Measurements from ENCODE around the gene PLCB1.

PLCB1 gene

GRCh38 chr20:8646033-8646441, 514.0 kb downstream of the PLCB1 start:
- DNase-seq (ENCODE audit: low spot score) = no peak

- no peak for DNase-seq (ENCODE audit: low spot score)
These were observed 514.6 kb downstream of the PLCB1 start for GRCh38 chr20:8646716-8647115.

GRCh38 chr20:8647961-8648441, 515.9 kb downstream of the PLCB1 start:
- DNase-seq (ENCODE audit: low spot score) = peak; percentile 87

- DNase-seq (ENCODE audit: low spot score) = no peak
These were observed 516.4 kb downstream of the PLCB1 start for GRCh38 chr20:8648466-8648865.

- no peak for DNase-seq (ENCODE audit: low spot score)
These were observed 520.3 kb downstream of the PLCB1 start for GRCh38 chr20:8652396-8652795.

- DNase-seq (ENCODE audit: low spot score) = no peak
These were observed 522.4 kb downstream of the PLCB1 start for GRCh38 chr20:8654486-8654885.

GRCh38 chr20:8656335-8656734, 524.3 kb downstream of the PLCB1 start:
- peak; percentile 77 for DNase-seq (ENCODE audit: low spot score)

GRCh38 chr20:8657664-8658063, 525.6 kb downstream of the PLCB1 start:
- DNase-seq (ENCODE audit: low spot score) = no peak

GRCh38 chr20:8658103-8658502, 526.0 kb downstream of the PLCB1 start:
- DNase-seq (ENCODE audit: low spot score) = no peak

GRCh38 chr20:8661229-8661952, 529.3 kb downstream of the PLCB1 start:
- DNase-seq (ENCODE audit: low spot score) = no peak

GRCh38 chr20:8662433-8662954, 530.4 kb downstream of the PLCB1 start:
- peak; percentile 28 for DNase-seq (ENCODE audit: low spot score)

GRCh38 chr20:8663424-8663823, 531.4 kb downstream of the PLCB1 start:
- DNase-seq (ENCODE audit: low spot score) = no peak

GRCh38 chr20:8664778-8665177, 532.7 kb downstream of the PLCB1 start:
- peak; percentile 30 for DNase-seq (ENCODE audit: low spot score)

GRCh38 chr20:8667306-8667705, 535.2 kb downstream of the PLCB1 start:
- no peak for DNase-seq (ENCODE audit: low spot score)

- DNase-seq (ENCODE audit: low spot score) = no peak
These were observed 538.3 kb downstream of the PLCB1 start for GRCh38 chr20:8670207-8670892.

GRCh38 chr20:8670893-8671215, 538.8 kb downstream of the PLCB1 start:
- peak; percentile 24 for DNase-seq (ENCODE audit: low spot score)

GRCh38 chr20:8671370-8671961, 539.4 kb downstream of the PLCB1 start:
- DNase-seq (ENCODE audit: low spot score) = no peak

- no peak for DNase-seq (ENCODE audit: low spot score)
These were observed 541.0 kb downstream of the PLCB1 start for GRCh38 chr20:8673116-8673515.

- no peak for DNase-seq (ENCODE audit: low spot score)
These were observed 543.8 kb downstream of the PLCB1 start for GRCh38 chr20:8675896-8676295.

GRCh38 chr20:8678098-8678776, 546.2 kb downstream of the PLCB1 start:
- DNase-seq (ENCODE audit: low spot score) = no peak

GRCh38 chr20:8689337-8689736, 557.3 kb downstream of the PLCB1 start:
- DNase-seq (ENCODE audit: low spot score) = no peak

GRCh38 chr20:8690074-8690473, 558.0 kb downstream of the PLCB1 start:
- no peak for DNase-seq (ENCODE audit: low spot score)

Data from SK-N-DZ (cell line).